ENCODE measurements around the gene GLRX5.

DNA sequence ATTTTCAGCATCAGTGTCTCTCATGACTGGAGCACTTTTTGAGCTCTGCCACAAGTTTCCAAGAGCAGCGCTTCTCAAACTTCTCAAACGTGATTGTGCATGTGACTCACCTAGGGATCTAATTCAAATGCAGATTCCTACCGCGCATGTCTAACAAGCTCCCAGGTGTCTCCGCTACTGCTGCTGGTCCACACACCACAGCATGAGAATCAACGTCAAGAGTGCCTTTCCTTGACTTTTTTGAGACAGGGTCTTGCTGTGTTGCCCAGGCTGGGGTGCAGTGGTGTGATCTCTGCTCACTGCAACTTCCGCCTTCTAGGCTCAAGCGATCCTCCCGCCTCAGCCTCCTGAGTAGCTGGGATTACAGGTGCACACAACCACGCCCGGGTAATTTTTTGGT is 22.4 kb downstream of the GLRX5 start:
- TF ChIP-seq, protein P1, sequence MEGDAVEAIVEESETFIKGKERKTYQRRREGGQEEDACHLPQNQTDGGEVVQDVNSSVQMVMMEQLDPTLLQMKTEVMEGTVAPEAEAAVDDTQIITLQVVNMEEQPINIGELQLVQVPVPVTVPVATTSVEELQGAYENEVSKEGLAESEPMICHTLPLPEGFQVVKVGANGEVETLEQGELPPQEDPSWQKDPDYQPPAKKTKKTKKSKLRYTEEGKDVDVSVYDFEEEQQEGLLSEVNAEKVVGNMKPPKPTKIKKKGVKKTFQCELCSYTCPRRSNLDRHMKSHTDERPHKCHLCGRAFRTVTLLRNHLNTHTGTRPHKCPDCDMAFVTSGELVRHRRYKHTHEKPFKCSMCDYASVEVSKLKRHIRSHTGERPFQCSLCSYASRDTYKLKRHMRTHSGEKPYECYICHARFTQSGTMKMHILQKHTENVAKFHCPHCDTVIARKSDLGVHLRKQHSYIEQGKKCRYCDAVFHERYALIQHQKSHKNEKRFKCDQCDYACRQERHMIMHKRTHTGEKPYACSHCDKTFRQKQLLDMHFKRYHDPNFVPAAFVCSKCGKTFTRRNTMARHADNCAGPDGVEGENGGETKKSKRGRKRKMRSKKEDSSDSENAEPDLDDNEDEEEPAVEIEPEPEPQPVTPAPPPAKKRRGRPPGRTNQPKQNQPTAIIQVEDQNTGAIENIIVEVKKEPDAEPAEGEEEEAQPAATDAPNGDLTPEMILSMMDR (IDR thresholded peaks at IDR 0.05) = no peak
- no peak for TF ChIP-seq EP300 (IDR thresholded peaks at IDR 0.05)
